Pancreas (tissue), 10 donors: ENCODE data around the gene SERPINE3. TPM values are rescaled to one million over a fixed set of nuclear protein-coding genes. Genes with fewer than 3 reads are reported as not detected.

Experiments
- ATAC-seq, 4 donors: fragments of 200-7000 bp; cut with Tn5 transposase; one replicate each; pipeline versions ENCODE4 v1.8.0 to v1.9.1; 2020; ENCODE audit warnings: mild to moderate bottlenecking in 4 of 4, moderate library complexity in 4 of 4
- DNase-seq, 6 donors: peaks; one replicate each; pipeline ENCODE4 v3.0.0-alpha.2; 2020
- FAIRE-seq: peaks from 2 replicates; lab custom pipeline; 2012; peaks lifted over from hg19 to GRCh38; lab: Jason Lieb, UNC
- H3K27ac ChIP-seq, 4 donors: fragments of 200-600 bp; sonication (generic); 1 replicate in 3 of 4; 2 replicates in 1 of 4; pipeline versions ENCODE4 v1.5.0 to v1.8.0; 2020
- H3K27me3 ChIP-seq, 4 donors: fragments of 200-600 bp; one replicate each; pipeline ENCODE4 v1.8.0; 2021
- H3K36me3 ChIP-seq, 3 donors: fragments of 200-600 bp; sonication (generic) in 1 of 3; one replicate each; pipeline versions ENCODE4 v1.5.0 to v1.8.0; 2020 to 2021
- H3K4me1 ChIP-seq, 3 donors: fragments of 200-600 bp; one replicate each; pipeline ENCODE4 v1.8.0; 2021
- H3K4me3 ChIP-seq, 4 donors: fragments of 200-600 bp; sonication (generic) in 2 of 4; one replicate each; pipeline versions ENCODE4 v1.5.0 to v1.8.0; 2020 to 2021
- H3K9me3 ChIP-seq, 4 donors: fragments of 200-600 bp; one replicate each; pipeline ENCODE4 v1.8.0; 2021
- CTCF ChIP-seq, 4 donors: fragments of 200-600 bp; sonication (generic) in 3 of 4; IDR thresholded peaks; one replicate each; pipeline versions ENCODE4 v1.5.0 to v1.8.0; 2021; ENCODE audit warnings: antibody characterized with exemption in 4 of 4
- WGBS, 2 donors: extraction: QIAGEN DNeasy Blood & Tissue Kit; methylation state at CpG; one replicate each; pipeline ENCODE4 v1.1.7; 2013; 5-methylcytosine and 5-hydroxymethylcytosine counted together
- intact Hi-C, 3 donors: fragments of 100-400 bp; cut with DNase I; formaldehyde crosslinking; loops; one replicate each; pipeline versions ENCODE4 v1.11.1 to v1.14.2; 2022
- polyA plus RNA-seq, 2 donors: library from polyadenylated mRNA; stranded (reverse); fragments of 200-250 nt; gene quantifications; one replicate each; pipeline ENCODE4 v1.2.3, GENCODE V29; 2013
- total RNA-seq, 6 donors: library from RNA; stranded (reverse); fragmentation: NEBNext Ultra II Directional in 4 of 6; extraction: Animal tissue kit (Norgen Biotek cat#: 25700) in 4 of 6; gene quantifications; one replicate each; pipeline versions ENCODE4 v1.2.1 to v1.2.4, GENCODE V29; 2021 to 2023
- donor health status: healthy with polysubstance abuse.
- donor health status: DM: no; HTN: no; CAD: no; lungs with moderate emphysema.
- donor health status: DM: no; HTN: no; CAD: no.
- donor health status: control.
- donor health status: control.
- donor health status: Bipolar disorder and iron deficiency.
- donor health status: DM: yes; HTN: yes; CAD: no.
- donor health status: DM: no; HTN: no; CAD: no.
- donor health status: DM: no; HTN: no; CAD: no.
- donor health status: DM: yes; HTN: yes; CAD: no.

The SERPINE3 gene
- total and polyA plus RNA-seq, 8 donors = not detected

DNA sequence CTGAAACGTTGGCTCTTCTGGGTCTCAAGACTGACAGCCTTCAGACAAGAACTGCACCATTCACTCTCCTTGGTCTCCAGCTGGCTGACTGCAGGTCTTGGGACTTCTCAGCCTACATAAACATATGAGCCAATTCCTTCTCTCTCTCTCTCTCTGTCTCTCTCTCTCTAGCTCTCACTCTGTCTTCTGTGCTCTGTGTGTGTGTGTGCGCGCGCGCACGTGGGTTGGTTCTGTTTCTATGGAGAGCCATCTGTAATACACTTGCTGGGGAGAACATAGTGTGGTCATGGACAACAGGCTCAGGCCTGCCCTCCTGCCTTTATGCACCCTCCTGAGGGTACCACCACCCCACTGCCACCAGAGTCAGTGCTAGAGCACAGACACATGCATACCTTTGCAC is 13.7 kb upstream of the SERPINE3 start:
- no peak for DNase-seq
- no peaks in the 10 kb centered on the region for H3K36me3 ChIP-seq
- WGBS, 2 donors = 94 to 98% methylated on average over 6 of the region's 6 CpGs
- peaks cover 0 to 4% (median 0%) of the 10 kb centered on the region in 3 donors for H3K4me1 ChIP-seq
- no peak overlapping the region for H3K27ac ChIP-seq
- H3K4me3 ChIP-seq = no peak overlapping the region
- no peaks in the 10 kb centered on the region for H3K27me3 ChIP-seq
- no peaks in the 10 kb centered on the region for H3K9me3 ChIP-seq
- FAIRE-seq = no peak
- intact Hi-C loops = no loop called here
- no peak for TF ChIP-seq CTCF (IDR thresholded peaks at IDR 0.05)
- ATAC-seq = no peak

- intact Hi-C loops = no loop called here
- no peak for TF ChIP-seq CTCF (IDR thresholded peaks at IDR 0.05)
- no peaks in the 10 kb centered on the region for H3K27me3 ChIP-seq
- FAIRE-seq (no peak), ATAC-seq (no peak), DNase-seq (no peak)
- H3K4me1 ChIP-seq = peaks cover 0 to 4% (median 0%) of the 10 kb centered on the region in 3 donors
- no peaks in the 10 kb centered on the region for H3K9me3 ChIP-seq
- H3K36me3 ChIP-seq = no peaks in the 10 kb centered on the region
- no peak overlapping the region for H3K4me3 ChIP-seq
- WGBS, 2 donors = 89 to 96% methylated on average over 2 of the region's 2 CpGs
- no peak overlapping the region for H3K27ac ChIP-seq
Observed at GRCh38 chr13:51326777-51327176, 12.7 kb upstream of the SERPINE3 start.

DNA sequence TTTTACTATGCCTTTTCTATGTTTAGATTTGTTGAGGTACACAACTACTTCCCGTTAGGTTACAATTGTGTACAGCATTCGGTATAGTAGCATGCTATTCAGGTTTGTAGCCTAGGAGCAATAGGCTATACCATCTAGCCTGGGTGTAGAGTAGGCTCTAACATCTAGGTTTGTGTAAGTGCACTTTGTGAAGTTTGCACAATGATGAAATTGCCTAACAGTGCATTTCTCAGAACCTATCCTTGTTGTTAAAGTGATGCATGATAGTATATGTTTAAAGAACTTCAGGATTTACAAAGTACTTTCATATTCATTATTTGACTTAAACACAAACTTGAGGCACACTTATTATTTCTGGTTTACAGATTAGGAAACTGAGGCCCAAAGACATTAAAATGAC is 11.5 kb upstream of the SERPINE3 start:
- Histone ChIP-seq H3K36me3 (no peaks in the 10 kb centered on the region), H3K27ac (no peak overlapping the region), H3K4me3 (no peak overlapping the region), H3K9me3 (no peaks in the 10 kb centered on the region), H3K4me1 (peaks cover 0 to 4% (median 0%) of the 10 kb centered on the region in 3 donors), H3K27me3 (no peaks in the 10 kb centered on the region)
- intact Hi-C loops = no loop called here
- DNase-seq (no peak), FAIRE-seq (no peak), ATAC-seq (no peak)
- no peak for TF ChIP-seq CTCF (IDR thresholded peaks at IDR 0.05)
- WGBS, 2 donors = 94 to 96% methylated on average over 2 of the region's 2 CpGs

- intact Hi-C loops = no loop called here
- no peak overlapping the region for H3K4me3 ChIP-seq
- H3K4me1 ChIP-seq = peaks cover 0 to 4% (median 0%) of the 10 kb centered on the region in 3 donors
- H3K27me3 ChIP-seq = no peaks in the 10 kb centered on the region
- DNase-seq = no peak
- 74 to 76% methylated on average over 6 of the region's 6 CpGs for WGBS, 2 donors
- no peaks in the 10 kb centered on the region for H3K9me3 ChIP-seq
- TF ChIP-seq CTCF (IDR thresholded peaks at IDR 0.05) = no peak
- no peak for ATAC-seq
- no peak for FAIRE-seq
- H3K27ac ChIP-seq = no peak overlapping the region
- no peaks in the 10 kb centered on the region for H3K36me3 ChIP-seq
Observed at GRCh38 chr13:51328488-51328887, 11.0 kb upstream of the SERPINE3 start.

GRCh38 chr13:51329606-51330005 is 9.9 kb upstream of the SERPINE3 start:
- Histone ChIP-seq H3K27ac (no peak overlapping the region), H3K4me3 (no peak overlapping the region), H3K27me3 (no peaks in the 10 kb centered on the region), H3K36me3 (no peaks in the 10 kb centered on the region), H3K9me3 (no peaks in the 10 kb centered on the region), H3K4me1 (no peaks in the 10 kb centered on the region)
- no peak for TF ChIP-seq CTCF (IDR thresholded peaks at IDR 0.05)
- 94 to 95% methylated on average over 3 of the region's 3 CpGs for WGBS, 2 donors
- ATAC-seq (no peak), FAIRE-seq (no peak), DNase-seq (no peak)
- intact Hi-C loops = no loop called here
